ENCODE results near the gene ZNF524.

DNA sequence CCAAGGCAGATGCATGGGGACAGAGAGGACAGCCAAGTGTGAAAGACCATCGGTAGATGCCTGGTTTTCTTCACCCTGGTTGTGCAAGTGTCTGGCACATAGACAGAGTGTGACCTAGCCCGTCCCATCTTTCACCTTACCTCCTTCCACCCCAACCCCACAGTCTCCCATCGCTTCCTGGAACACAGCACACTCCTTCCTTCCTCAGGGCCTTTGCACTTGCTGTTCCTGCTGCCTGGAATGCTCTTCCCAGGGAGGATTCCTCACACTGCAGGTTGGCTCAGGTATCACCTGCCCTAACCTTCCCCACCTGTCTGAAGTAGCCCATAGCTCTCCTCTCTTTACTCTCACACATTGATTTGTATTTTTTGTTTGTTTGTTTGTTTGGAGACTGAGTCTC, 3.8 kb upstream of the ZNF524 start:
- TF ChIP-seq EZH2 (IDR thresholded peaks at IDR 0.05; ENCODE audit: insufficient read depth, poor library complexity, severe bottlenecking) (no peak), EZH2phosphoT487 (IDR thresholded peaks at IDR 0.05; ENCODE audit: insufficient read depth, low read depth) (no peak)

Data from GM23248 (cell line).